PC-9 (cell line): ENCODE measurements around the gene PSMD12. TPM values are rescaled to one million over a fixed set of nuclear protein-coding genes. Genes with fewer than 3 reads are reported as not detected.

ENCODE experiments used
- BruUV-seq: library from RNA; stranded (reverse); fragments of 400-500 nt; replicated peaks from 2 replicates; lab custom pipeline; 2021; lab: Mats Ljungman, UMichigan
- CTCF ChIA-PET: fragments of 300-600 bp; sonication (Branson Sonifier 250); formaldehyde crosslinking; loops from one replicate; lab custom pipeline; 2022; ENCODE audit warnings: antibody characterized with exemption; lab: Charles Lee
- POLR2A ChIA-PET: fragments of 300-600 bp; sonication (Branson Sonifier 250); formaldehyde crosslinking; loops from one replicate; lab custom pipeline; 2022; ENCODE audit warnings: antibody characterized with exemption; ENCODE audit not compliant: unreplicated experiment; lab: Charles Lee
- DNase-seq, 2 experiments: peaks; one replicate each; pipeline versions ENCODE4 v3.0.0 to v3.0.0-alpha.2; 2015 to 2022; ENCODE audit warnings: mixed read lengths in 1 of 2
- H2AFZ ChIP-seq: fragments of 200-600 bp; sonication (generic); 2 replicates; pipeline ENCODE4 v1.8.1; 2017; ENCODE audit warnings: antibody characterized with exemption
- H3F3A ChIP-seq: fragments of 200-600 bp; sonication (generic); 2 replicates; pipeline ENCODE4 v1.8.1; 2017; ENCODE audit warnings: antibody characterized with exemption, mild to moderate bottlenecking, low read depth; ENCODE audit not compliant: insufficient read depth
- H3K27ac ChIP-seq: fragments of 200-600 bp; sonication (generic); 2 replicates; pipeline ENCODE4 v1.6.1; 2016; ENCODE audit warnings: mixed run types
- H3K27me3 ChIP-seq: fragments of 200-600 bp; sonication (generic); 2 replicates; pipeline ENCODE4 v1.6.1; 2016; ENCODE audit warnings: low read depth, mixed run types; ENCODE audit not compliant: insufficient read depth
- H3K36me3 ChIP-seq: fragments of 200-600 bp; sonication (generic); 2 replicates; pipeline ENCODE4 v1.6.1; 2016; ENCODE audit warnings: low read depth, mixed run types
- H3K4me1 ChIP-seq: fragments of 200-600 bp; sonication (generic); replicated peaks from 2 replicates; pipeline ENCODE4 v1.6.1; 2016; ENCODE audit warnings: mixed run types; ENCODE audit not compliant: insufficient read depth
- H3K4me2 ChIP-seq: fragments of 200-600 bp; sonication (generic); 2 replicates; pipeline ENCODE4 v1.6.1; 2017; ENCODE audit warnings: mixed run types
- H3K4me3 ChIP-seq: fragments of 200-600 bp; sonication (generic); 2 replicates; pipeline ENCODE4 v1.6.1; 2016; ENCODE audit warnings: mixed run types
- H3K79me2 ChIP-seq: fragments of 200-600 bp; sonication (generic); 2 replicates; pipeline ENCODE4 v1.6.1; 2017; ENCODE audit warnings: low read depth, mixed run types
- H3K9me2 ChIP-seq: fragments of 200-600 bp; sonication (generic); 2 replicates; pipeline ENCODE4 v1.8.1; 2017; ENCODE audit warnings: mild to moderate bottlenecking; ENCODE audit not compliant: insufficient read depth
- H3K9me3 ChIP-seq: fragments of 200-600 bp; sonication (generic); 2 replicates; pipeline ENCODE4 v1.8.1; 2016; ENCODE audit warnings: low read depth; ENCODE audit not compliant: insufficient read depth
- H4K20me1 ChIP-seq: fragments of 200-600 bp; sonication (generic); 2 replicates; pipeline ENCODE4 v1.8.1; 2017; ENCODE audit not compliant: insufficient read depth
- CTCF ChIP-seq: fragments of 200-600 bp; sonication (generic); conservative IDR thresholded peaks from 2 replicates; pipeline ENCODE4 v1.6.1; 2017; ENCODE audit warnings: mixed run types, antibody characterized with exemption, mild to moderate bottlenecking, moderate library complexity
- EZH2 ChIP-seq: fragments of 200-600 bp; sonication (generic); IDR thresholded peaks from 2 replicates; pipeline ENCODE4 v1.8.0; 2017; ENCODE audit warnings: antibody characterized with exemption, low read depth
- intact Hi-C: fragments of 100-400 bp; cut with micrococcal nuclease; formaldehyde crosslinking; loops from one replicate; pipeline ENCODE4 v1.10.0; 2022; ENCODE audit not compliant: unreplicated experiment
- total RNA-seq: library from RNA; stranded (reverse); gene quantifications from 2 replicates; pipeline ENCODE4 v1.2.3, GENCODE V29; 2021

The PSMD12 gene
- total RNA-seq, 1 experiment from 2014 or later: 80.5 TPM

DNA sequence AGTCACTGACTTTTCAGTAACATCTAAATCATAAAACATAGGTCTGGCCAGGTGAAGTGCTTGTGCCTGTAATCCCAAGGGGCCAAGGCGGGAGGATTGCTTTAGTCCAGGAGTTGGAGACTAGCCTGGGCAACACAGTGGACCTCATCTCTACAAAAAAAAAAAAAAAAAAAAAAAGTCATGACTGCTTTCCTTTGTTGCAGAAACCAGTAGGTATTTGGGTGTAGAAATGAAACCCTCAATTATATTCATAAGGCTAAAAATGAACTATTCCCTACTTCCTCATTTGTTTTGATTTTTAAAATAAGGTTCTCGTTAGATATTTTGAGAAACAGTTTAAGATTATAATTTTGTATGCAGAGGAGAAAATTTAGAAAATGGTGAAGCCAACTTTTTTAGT, 36.7 kb upstream of the PSMD12 start:
- Histone ChIP-seq H2AFZ (no peak overlapping the region), H3K36me3 (no peaks in the 10 kb centered on the region), H3F3A (no peaks in the 10 kb centered on the region), H3K4me1 (no peaks in the 10 kb centered on the region), H4K20me1 (no peaks in the 10 kb centered on the region), H3K27me3 (no peaks in the 10 kb centered on the region), H3K9me2 (no peaks in the 10 kb centered on the region), H3K79me2 (no peaks in the 10 kb centered on the region), H3K4me2 (no peak overlapping the region), H3K4me3 (no peak overlapping the region), H3K27ac (no peak overlapping the region), H3K9me3 (no peaks in the 10 kb centered on the region)
- ChIA-PET POLR2A (no interaction called here), CTCF (no interaction called here)
- DNase-seq: no peak
- BruUV-seq: no TSS peak
- TF ChIP-seq CTCF (no peak), EZH2 (no peak)
- intact Hi-C loops: no loop called here

DNA sequence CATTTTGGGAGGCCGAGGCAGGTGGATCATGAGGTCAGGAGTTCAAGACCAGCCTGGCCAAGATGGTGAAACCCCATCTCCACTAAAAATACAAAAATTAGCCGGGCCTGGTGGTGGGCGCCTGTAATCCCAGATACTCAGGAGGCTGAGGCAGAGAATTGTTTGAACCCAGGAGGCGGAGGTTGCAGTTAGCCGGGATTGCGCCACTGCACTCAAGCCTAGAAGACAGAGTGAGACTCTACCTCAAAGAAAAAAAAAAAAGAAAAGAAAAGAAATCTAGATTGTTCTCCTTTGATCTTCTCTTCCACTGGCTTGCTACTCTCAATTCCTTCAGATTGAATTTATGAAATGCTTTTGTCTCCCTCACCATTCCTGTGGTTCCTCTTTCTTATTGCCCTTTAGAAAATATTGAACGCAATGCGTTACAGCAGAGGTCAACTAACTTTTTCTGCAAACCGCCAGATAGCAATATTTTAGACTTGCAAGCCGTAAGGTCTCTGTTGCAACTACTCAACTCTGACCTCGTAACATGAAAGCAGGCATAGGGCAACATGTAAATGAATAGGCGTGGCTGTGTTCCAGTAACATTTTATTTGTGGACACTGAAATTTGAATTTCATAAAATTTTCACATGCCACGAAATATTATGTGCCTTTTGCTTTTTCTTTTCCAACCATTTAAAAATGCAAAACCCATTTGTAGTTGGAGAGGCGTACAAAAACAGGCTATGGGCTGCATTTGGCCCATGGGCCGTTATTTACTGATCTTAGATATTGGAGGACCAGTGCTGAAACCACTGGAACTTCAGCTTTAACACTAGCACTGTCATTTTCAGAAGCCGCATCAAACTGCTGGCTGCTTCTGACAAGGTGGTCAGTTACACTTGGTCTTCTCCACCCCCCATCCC, 35.5 kb upstream of the PSMD12 start:
- Histone ChIP-seq H4K20me1 (no peaks in the 10 kb centered on the region), H3K79me2 (no peaks in the 10 kb centered on the region), H3K4me3 (no peak overlapping the region), H3K9me2 (no peaks in the 10 kb centered on the region), H2AFZ (no peak overlapping the region), H3K27ac (no peak overlapping the region), H3K27me3 (no peaks in the 10 kb centered on the region), H3K36me3 (no peaks in the 10 kb centered on the region), H3F3A (no peaks in the 10 kb centered on the region), H3K9me3 (no peaks in the 10 kb centered on the region), H3K4me1 (no peaks in the 10 kb centered on the region), H3K4me2 (no peak overlapping the region)
- TF ChIP-seq CTCF: no peak
- no peak for TF ChIP-seq EZH2
- BruUV-seq: no TSS peak
- intact Hi-C loops: no loop called here
- no peak for DNase-seq
- CTCF ChIA-PET: no interaction called here
- POLR2A ChIA-PET: no interaction called here

- no peaks in the 10 kb centered on the region for H3K9me2 ChIP-seq
- no peaks in the 10 kb centered on the region for H4K20me1 ChIP-seq
- H3K4me3 ChIP-seq: no peak overlapping the region
- no peak overlapping the region for H2AFZ ChIP-seq
- no peaks in the 10 kb centered on the region for H3K79me2 ChIP-seq
- H3K36me3 ChIP-seq: no peaks in the 10 kb centered on the region
- no peak for DNase-seq
- no peak overlapping the region for H3K27ac ChIP-seq
- BruUV-seq: no TSS peak
- intact Hi-C loops: no loop called here
- ChIA-PET CTCF (no interaction called here), POLR2A (no interaction called here)
- TF ChIP-seq EZH2 (no peak), CTCF (no peak)
- no peaks in the 10 kb centered on the region for H3K9me3 ChIP-seq
- H3F3A ChIP-seq: no peaks in the 10 kb centered on the region
- H3K4me1 ChIP-seq: no peaks in the 10 kb centered on the region
- H3K27me3 ChIP-seq: no peaks in the 10 kb centered on the region
- H3K4me2 ChIP-seq: no peak overlapping the region
Observed at GRCh38 chr17:67401106-67401505, 34.7 kb upstream of the PSMD12 start.
